IMR-90 (cell line): ENCODE measurements around the gene SPNS1. TPM values are rescaled to one million over a fixed set of nuclear protein-coding genes. Genes with fewer than 3 reads are reported as not detected.
"Not testable (repeated sequence)": the region's sequence is repeated elsewhere in the genome, so short reads cannot be mapped to it uniquely, and the experiment has no call there.

Source experiments
- ATAC-seq: fragments of 200-7000 bp; cut with Tn5 transposase; 2 replicates; pipeline ENCODE4 v1.9.1; 2020; ENCODE audit warnings: low read depth, mild to moderate bottlenecking, moderate library complexity
- BruUV-seq: library from RNA; stranded (reverse); fragments of 400-500 nt; replicated peaks from 2 replicates; lab custom pipeline; 2021; lab: Mats Ljungman, UMichigan
- CTCF ChIA-PET: fragments of 300-600 bp; formaldehyde crosslinking; extraction: SDS; loops from one replicate; lab custom pipeline; 2021; ENCODE audit warnings: antibody characterized with exemption; lab: Yijun Ruan, JAX
- POLR2A ChIA-PET: fragments of 300-600 bp; sonication (Branson Sonifier 250); formaldehyde crosslinking; loops from one replicate; lab custom pipeline; 2022; ENCODE audit warnings: antibody characterized with exemption; ENCODE audit not compliant: unreplicated experiment; lab: Charles Lee
- DNase-seq: peaks from one replicate; pipeline ENCODE4 v3.0.0; 2013
- H2AFZ ChIP-seq: replicated peaks from 2 replicates; pipeline ENCODE3; 2013; ENCODE audit warnings: low read length, mild to moderate bottlenecking; ENCODE audit not compliant: poor library complexity
- H2AK5ac ChIP-seq: 2 replicates; pipeline ENCODE4 v1.6.1; 2013; ENCODE audit warnings: low read depth, low read length, inconsistent platforms
- H2AK9ac ChIP-seq: replicated peaks from 2 replicates; pipeline ENCODE3; 2013; ENCODE audit warnings: mild to moderate bottlenecking, low read depth, low read length, moderate library complexity; ENCODE audit not compliant: poor library complexity
- H2BK120ac ChIP-seq: 2 replicates; pipeline ENCODE4 v1.6.1; 2013; ENCODE audit warnings: low read depth, low read length, inconsistent platforms
- H2BK15ac ChIP-seq: 3 replicates; pipeline ENCODE4 v1.6.1; 2013; ENCODE audit warnings: low read depth, low read length, inconsistent platforms
- H2BK20ac ChIP-seq: 2 replicates; pipeline ENCODE4 v1.6.1; 2013; ENCODE audit warnings: low read depth, mild to moderate bottlenecking, inconsistent platforms, low read length, moderate library complexity
- H2BK5ac ChIP-seq: 2 replicates; pipeline ENCODE4 v1.6.1; 2013; ENCODE audit warnings: mild to moderate bottlenecking, low read depth, low read length, inconsistent platforms; ENCODE audit not compliant: poor library complexity, severe bottlenecking
- H3K14ac ChIP-seq: replicated peaks from 2 replicates; pipeline ENCODE4 v1.6.1; 2013; ENCODE audit warnings: low read depth, low read length, inconsistent platforms
- H3K18ac ChIP-seq: 2 replicates; pipeline ENCODE4 v1.6.1; 2013; ENCODE audit warnings: low read depth, low read length, control low read depth
- H3K23ac ChIP-seq: 2 replicates; pipeline ENCODE4 v1.6.1; 2013; ENCODE audit warnings: low read depth, low read length, inconsistent platforms
- H3K27ac ChIP-seq: 2 replicates; pipeline ENCODE4 v1.5.1; 2013; ENCODE audit warnings: mild to moderate bottlenecking, control low read depth, low read length; ENCODE audit not compliant: insufficient read depth
- H3K27me3 ChIP-seq: 2 replicates; pipeline ENCODE4 v1.6.1; 2013; ENCODE audit warnings: low read length; ENCODE audit not compliant: control insufficient read depth, insufficient read depth
- H3K36me3 ChIP-seq: 2 replicates; pipeline ENCODE4 v1.6.1; 2013; ENCODE audit warnings: low read length, mixed read lengths; ENCODE audit not compliant: control insufficient read depth, insufficient read depth
- H3K4ac ChIP-seq: 2 replicates; pipeline ENCODE4 v1.6.1; 2013; ENCODE audit warnings: low read depth, low read length, inconsistent platforms
- H3K4me1 ChIP-seq: 2 replicates; pipeline ENCODE4 v1.6.1; 2013; ENCODE audit warnings: low read length, mixed read lengths; ENCODE audit not compliant: control insufficient read depth, insufficient read depth
- H3K4me2 ChIP-seq: 2 replicates; pipeline ENCODE4 v1.6.1; 2013; ENCODE audit warnings: low read depth, mild to moderate bottlenecking, control low read depth, low read length, moderate library complexity
- H3K4me3 ChIP-seq: 2 replicates; pipeline ENCODE4 v1.5.1; 2013; ENCODE audit warnings: low read depth, mild to moderate bottlenecking, control low read depth, low read length, moderate library complexity; ENCODE audit not compliant: insufficient read depth
- H3K56ac ChIP-seq: 2 replicates; pipeline ENCODE4 v1.6.1; 2013; ENCODE audit warnings: low read length, inconsistent platforms; ENCODE audit not compliant: insufficient read depth; ENCODE audit errors: extremely low read depth
- H3K79me1 ChIP-seq, 2 experiments: 2 replicates each; pipeline ENCODE4 v1.6.1; 2013; ENCODE audit warnings: low read length in 2 of 2, inconsistent platforms in 1 of 2, low read depth in 1 of 2
- H3K9ac ChIP-seq: 2 replicates; pipeline ENCODE4 v1.6.1; 2013; ENCODE audit warnings: low read depth, low read length, control low read depth
- H3K9me1 ChIP-seq: 2 replicates; pipeline ENCODE4 v1.6.1; 2013; ENCODE audit warnings: low read length, inconsistent platforms; ENCODE audit not compliant: insufficient read depth
- H3K9me3 ChIP-seq: 2 replicates; pipeline ENCODE4 v1.6.1; 2013; ENCODE audit warnings: low read length; ENCODE audit not compliant: control insufficient read depth, insufficient read depth
- H4K20me1 ChIP-seq: 2 replicates; pipeline ENCODE4 v1.6.1; 2013; ENCODE audit warnings: low read length, inconsistent platforms; ENCODE audit not compliant: insufficient read depth
- H4K5ac ChIP-seq: 2 replicates; pipeline ENCODE4 v1.6.1; 2013; ENCODE audit warnings: mild to moderate bottlenecking, low read depth, low read length, control low read depth
- H4K8ac ChIP-seq, 2 experiments: 2 replicates each; pipeline ENCODE4 v1.6.1; 2013; ENCODE audit warnings: low read depth in 2 of 2, low read length in 2 of 2, control low read depth in 1 of 2, inconsistent platforms in 1 of 2
- H4K91ac ChIP-seq: 2 replicates; pipeline ENCODE4 v1.6.1; 2013; ENCODE audit warnings: low read depth, low read length, inconsistent platforms; ENCODE audit not compliant: insufficient read depth
- WGBS, 2 experiments: methylation state at CpG; one replicate each; pipeline versions ENCODE4 v1.1.5 to v1.1.7; 2013; ENCODE audit warnings: missing lambda C conversion rate in 2 of 2; ENCODE audit not compliant: insufficient read length in 1 of 2; ENCODE audit errors: extremely low coverage in 2 of 2; 5-methylcytosine and 5-hydroxymethylcytosine counted together
- dilution Hi-C: fragments of 300-500 bp; cut with HindIII; formaldehyde crosslinking; loops from one replicate; pipeline ENCODE4 v1.14.3; 2018; ENCODE audit warnings: low sequenced_read_pairs; ENCODE audit not compliant: unreplicated experiment
- in situ Hi-C: fragments of 300-500 bp; cut with MboI; formaldehyde crosslinking; loops from 3 replicates; pipeline ENCODE4 v1.14.3; 2019; ENCODE audit warnings: low sequenced_read_pairs, inconsistent platforms, mixed read lengths
- intact Hi-C: fragments of 100-400 bp; cut with micrococcal nuclease; formaldehyde crosslinking; loops from 2 replicates; pipeline ENCODE4 v1.10.0; 2022
- polyA plus RNA-seq, 3 experiments: library from polyadenylated mRNA; depleted of rRNA; stranded (reverse); fragments of >200 nt; gene quantifications; 2 replicates each; pipeline ENCODE4 v1.2.3, GENCODE V29; 2012; ENCODE audit warnings: low replicate concordance in 1 of 3
- total RNA-seq: library from RNA; depleted of rRNA; stranded (reverse); fragments of >200 nt; gene quantifications from 2 replicates; pipeline ENCODE4 v1.2.3, GENCODE V29; 2012

SPNS1 gene
- total and polyA plus RNA-seq, 2 of the 4 experiments (the other 2 are of a cell fraction), result 4.7 to 37.3 TPM

DNA sequence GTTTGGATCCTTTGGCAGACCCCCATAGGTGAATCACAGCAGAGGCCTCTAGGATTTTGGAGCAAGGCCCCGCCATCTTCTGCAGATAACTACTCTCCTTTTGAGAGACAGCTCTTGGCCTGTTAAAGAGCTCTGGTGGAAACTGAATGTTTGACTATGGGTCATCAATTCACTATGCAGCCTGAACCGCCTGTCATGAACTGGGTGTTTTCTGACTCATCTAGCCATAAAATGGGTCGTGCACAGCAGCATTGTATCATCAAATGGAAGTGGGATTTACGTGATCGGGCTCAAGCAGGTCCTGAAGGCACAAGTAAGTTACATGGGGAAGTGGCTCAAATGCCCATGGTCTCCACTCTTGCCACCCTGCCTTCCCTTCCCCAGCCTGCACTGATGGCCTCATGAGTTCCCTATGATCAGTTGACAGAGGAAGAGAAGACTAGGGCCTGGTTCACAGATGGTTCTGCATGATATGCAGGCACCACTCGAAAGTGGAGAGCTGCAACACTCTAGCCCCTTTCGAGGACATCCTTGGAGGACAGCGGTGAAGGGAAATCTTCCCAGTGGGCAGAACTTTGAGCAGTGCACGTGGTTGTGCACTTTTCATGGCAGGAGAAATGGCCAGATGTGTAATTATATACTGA is 30.0 kb downstream of the SPNS1 start:
- H2BK20ac ChIP-seq, H4K20me1 ChIP-seq, H3K9ac ChIP-seq, H3K27ac ChIP-seq, H3K9me1 ChIP-seq, H3K14ac ChIP-seq, H2AK9ac ChIP-seq, H3K23ac ChIP-seq, H2BK120ac ChIP-seq, H3K4me1 ChIP-seq, H3K36me3 ChIP-seq, ATAC-seq, H3K56ac ChIP-seq, H4K8ac ChIP-seq, H3K4me2 ChIP-seq, H3K4ac ChIP-seq, H2BK5ac ChIP-seq, dilution Hi-C loops, H2AK5ac ChIP-seq, POLR2A ChIA-PET, H3K79me1 ChIP-seq, BruUV-seq, H3K27me3 ChIP-seq, in situ Hi-C loops, H3K18ac ChIP-seq, H3K4me3 ChIP-seq, H4K91ac ChIP-seq, intact Hi-C loops, H2AFZ ChIP-seq, H4K5ac ChIP-seq, H2BK15ac ChIP-seq, H3K9me3 ChIP-seq: not testable (repeated sequence)
- CTCF ChIA-PET, result interaction anchor here (0.6 kb wide), 1 partner anchor 10 kb away, joined by 3 read pairs; no protein-coding TSS in a partner anchor
- WGBS, 2 experiments, result 30% methylated on average over 2 of the region's 9 CpGs; no CpG with 5 or more reads in 1 of the 2 experiments
- peak; percentile 25 for DNase-seq
